Hepatocyte (in vitro differentiated cells): ENCODE data around the gene CXCR5. TPM values are rescaled to one million over a fixed set of nuclear protein-coding genes. Genes with fewer than 3 reads are reported as not detected.
A peak's percentile ranks its signal among the peaks of the same experiment; 100 is the strongest.

Experiments
- DNase-seq: peaks from one replicate; pipeline ENCODE4 v3.0.0-alpha.2; 2016; ENCODE audit warnings: low spot score
- H2AFZ ChIP-seq: fragments of 200-600 bp; sonication (generic); 2 replicates; pipeline ENCODE4 v1.6.0; 2016; ENCODE audit warnings: antibody characterized with exemption, mild to moderate bottlenecking
- H3K27ac ChIP-seq: fragments of 200-600 bp; sonication (generic); 2 replicates; pipeline ENCODE4 v1.5.1; 2016; ENCODE audit warnings: mild to moderate bottlenecking
- H3K27me3 ChIP-seq: fragments of 200-600 bp; sonication (generic); 2 replicates; pipeline ENCODE4 v1.6.1; 2016
- H3K36me3 ChIP-seq: fragments of 200-600 bp; sonication (generic); replicated peaks from 2 replicates; pipeline ENCODE4 v1.5.1; 2016; ENCODE audit warnings: low read depth; ENCODE audit not compliant: insufficient read depth
- H3K4me1 ChIP-seq: fragments of 200-600 bp; sonication (generic); 2 replicates; pipeline ENCODE4 v1.5.1; 2016; ENCODE audit warnings: mild to moderate bottlenecking, moderate library complexity; ENCODE audit not compliant: insufficient read depth
- H3K4me2 ChIP-seq: fragments of 200-600 bp; sonication (generic); 2 replicates; pipeline ENCODE4 v1.6.0; 2016
- H3K4me3 ChIP-seq: fragments of 200-600 bp; sonication (generic); 2 replicates; pipeline ENCODE4 v1.5.1; 2016; ENCODE audit warnings: mild to moderate bottlenecking
- H3K79me2 ChIP-seq: fragments of 200-600 bp; sonication (generic); 2 replicates; pipeline ENCODE4 v1.6.0; 2017; ENCODE audit warnings: mild to moderate bottlenecking
- H3K9me2 ChIP-seq: fragments of 200-600 bp; sonication (generic); replicated peaks from 2 replicates; pipeline ENCODE4 v1.6.0; 2017; ENCODE audit warnings: mild to moderate bottlenecking; ENCODE audit not compliant: insufficient read depth
- H3K9me3 ChIP-seq: fragments of 200-600 bp; sonication (generic); 2 replicates; pipeline ENCODE4 v1.5.1; 2016; ENCODE audit warnings: low read depth, mild to moderate bottlenecking
- H4K20me1 ChIP-seq: fragments of 200-600 bp; sonication (generic); 2 replicates; pipeline ENCODE4 v1.6.0; 2016; ENCODE audit warnings: mild to moderate bottlenecking; ENCODE audit not compliant: insufficient read depth, poor library complexity, severe bottlenecking
- CTCF ChIP-seq: fragments of 200-600 bp; sonication (generic); IDR thresholded peaks from 2 replicates; pipeline ENCODE4 v1.5.1; 2016; ENCODE audit warnings: antibody characterized with exemption, mild to moderate bottlenecking; ENCODE audit not compliant: poor library complexity
- EZH2 ChIP-seq: fragments of 200-600 bp; sonication (generic); IDR thresholded peaks from 2 replicates; pipeline ENCODE4 v1.6.1; 2016; ENCODE audit warnings: antibody characterized with exemption, mild to moderate bottlenecking, borderline replicate concordance
- EZH2phosphoT487 ChIP-seq: fragments of 200-600 bp; sonication (generic); IDR thresholded peaks from one replicate; pipeline ENCODE4 v1.6.1; 2018; ENCODE audit warnings: antibody characterized with exemption, mild to moderate bottlenecking, low read depth, moderate library complexity; ENCODE audit not compliant: unreplicated experiment, severe bottlenecking
- WGBS: methylation state at CpG from one replicate; pipeline ENCODE4 v1.1.6; 2016; ENCODE audit warnings: low lambda C conversion rate; ENCODE audit errors: missing lambda C conversion rate; 5-methylcytosine and 5-hydroxymethylcytosine counted together
- polyA plus RNA-seq: library from polyadenylated mRNA; unstranded; fragments of >200 nt; fragmentation: Nextera tagmentation; extraction: Ambion mirVana; gene quantifications from 2 replicates; pipeline ENCODE4 v1.2.1, GENCODE V29; 2016
- total RNA-seq: library from RNA; depleted of rRNA; stranded (reverse); fragments of >200 nt; gene quantifications from 2 replicates; pipeline ENCODE4 v1.2.3, GENCODE V29; 2014

CXCR5 gene
- total and polyA plus RNA-seq, 2 experiments from 2014 or later, result 0.11 TPM; not detected in 1

DNA sequence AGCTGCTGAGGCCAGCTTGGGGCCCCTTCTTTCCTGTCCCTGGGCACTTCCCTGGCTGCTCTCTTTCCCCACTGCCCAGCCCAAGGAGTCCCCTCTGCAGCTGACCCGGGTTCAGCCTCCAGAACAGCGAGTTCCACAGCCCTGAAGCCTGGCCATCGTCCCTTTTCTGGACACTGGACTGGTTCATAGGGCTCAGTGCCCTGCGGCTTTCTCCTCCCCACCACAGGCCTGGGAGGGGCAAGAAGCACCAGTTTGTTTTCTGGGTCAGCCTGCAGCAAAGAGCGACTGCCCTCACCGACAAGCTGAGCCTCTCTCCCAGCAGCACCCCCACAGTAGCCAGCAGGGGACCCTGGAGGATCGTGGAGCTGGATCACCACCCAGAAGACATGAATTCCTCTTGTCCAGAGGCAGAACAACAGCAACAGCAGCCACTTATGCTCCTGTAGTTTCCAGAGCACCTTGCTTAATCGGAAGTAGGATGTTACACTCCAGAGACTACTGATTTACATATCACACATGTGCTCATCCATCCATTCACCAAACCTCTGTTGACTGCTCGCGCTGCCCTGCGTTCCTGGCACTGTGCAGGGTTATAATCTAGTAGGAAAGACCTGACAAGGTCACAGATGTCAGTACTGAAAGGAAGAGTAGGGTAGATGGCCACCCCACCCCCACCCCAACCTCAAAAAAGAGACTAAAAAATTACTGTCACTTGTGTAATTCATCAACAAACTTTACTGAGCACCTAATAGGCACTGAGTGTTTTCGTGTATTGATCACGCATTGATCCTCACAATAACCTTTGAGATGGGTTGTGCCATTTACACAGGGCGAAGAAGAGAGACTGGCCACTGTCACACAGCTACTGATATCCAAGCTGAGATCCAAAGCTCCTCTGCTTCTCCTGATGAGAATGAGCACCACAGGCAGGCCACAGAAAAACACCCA, 13.0 kb upstream of the CXCR5 start:
- peak overlapping the region; percentile 36 for H2AFZ ChIP-seq

DNA sequence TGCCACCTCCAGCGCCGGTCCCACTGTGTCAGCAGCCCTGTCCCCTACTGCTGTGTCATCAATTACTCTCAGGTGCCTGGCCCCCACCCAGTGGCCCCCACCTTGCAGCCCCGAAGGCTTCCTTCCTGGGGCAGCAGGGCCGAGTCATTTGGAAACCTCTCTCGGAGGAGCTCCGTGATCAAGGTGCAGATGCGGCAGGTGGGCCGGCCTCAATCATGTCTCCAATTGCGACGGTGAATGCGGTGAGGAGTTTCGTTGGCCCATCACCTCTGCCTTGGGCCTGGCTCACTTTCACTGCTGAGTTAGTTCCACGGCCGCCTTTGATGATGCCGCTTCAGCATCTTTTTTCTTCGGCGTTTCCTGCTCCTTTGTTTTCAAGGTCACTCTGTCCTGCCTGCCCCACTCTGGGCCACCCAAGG, 11.3 kb upstream of the CXCR5 start:
- Histone ChIP-seq H3K4me2 (no peak overlapping the region), H3K9me3 (no peaks in the 10 kb centered on the region), H2AFZ (no peak overlapping the region), H3K27me3 (no peaks in the 10 kb centered on the region), H3K4me3 (no peak overlapping the region), H3K27ac (no peak overlapping the region), H4K20me1 (no peaks in the 10 kb centered on the region), H3K4me1 (peaks cover 12% of the 10 kb centered on the region), H3K79me2 (no peaks in the 10 kb centered on the region), H3K9me2 (no peaks in the 10 kb centered on the region), H3K36me3 (no peaks in the 10 kb centered on the region)
- WGBS, result 92% methylated on average over 17 of the region's 17 CpGs
- no peak for DNase-seq
- TF ChIP-seq EZH2phosphoT487 (no peak), CTCF (no peak), EZH2 (no peak)

More for the DNA sequence above, 13.0 kb upstream of the CXCR5 start:
- H3K9me2 ChIP-seq, result no peaks in the 10 kb centered on the region
- H3K4me1 ChIP-seq, result peaks cover 12% of the 10 kb centered on the region
- H3K27me3 ChIP-seq, result no peaks in the 10 kb centered on the region
- H4K20me1 ChIP-seq, result no peaks in the 10 kb centered on the region
- peak overlapping the region; percentile 91 for H3K27ac ChIP-seq
- no peak for DNase-seq
- no peak overlapping the region for H3K4me3 ChIP-seq
- TF ChIP-seq CTCF, result peak; percentile 13
- TF ChIP-seq EZH2, result no peak
- no peaks in the 10 kb centered on the region for H3K9me3 ChIP-seq
- no peaks in the 10 kb centered on the region for H3K36me3 ChIP-seq
- 60% methylated on average over 14 of the region's 14 CpGs for WGBS
- no peaks in the 10 kb centered on the region for H3K79me2 ChIP-seq
- peak overlapping the region; percentile 56 for H3K4me2 ChIP-seq

DNA sequence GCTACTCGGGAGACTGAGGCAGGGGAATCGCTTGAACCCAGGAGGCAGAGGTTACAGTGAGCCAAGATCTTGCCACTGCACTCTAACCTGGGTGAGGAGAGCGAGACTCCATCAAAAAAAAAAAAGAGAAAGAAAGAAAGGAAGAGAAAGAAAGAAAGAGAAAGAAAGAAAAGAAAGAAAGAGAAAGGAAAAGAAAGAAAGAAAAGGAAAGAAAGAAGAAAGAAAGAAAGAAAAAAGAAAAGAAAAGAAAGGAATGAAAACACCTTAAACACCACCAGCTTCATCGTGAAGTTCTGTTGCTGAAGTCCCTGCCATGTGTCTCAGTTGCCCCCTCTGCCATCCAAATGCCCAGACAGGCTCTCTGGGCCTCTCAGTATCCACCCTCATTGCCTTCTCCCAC, 9.9 kb upstream of the CXCR5 start:
- Histone ChIP-seq H2AFZ (no peak overlapping the region), H3K79me2 (no peaks in the 10 kb centered on the region), H4K20me1 (no peaks in the 10 kb centered on the region), H3K9me2 (no peaks in the 10 kb centered on the region), H3K27ac (no peak overlapping the region), H3K9me3 (no peaks in the 10 kb centered on the region), H3K36me3 (no peaks in the 10 kb centered on the region), H3K4me1 (peaks cover 12% of the 10 kb centered on the region), H3K4me2 (no peak overlapping the region), H3K27me3 (no peaks in the 10 kb centered on the region), H3K4me3 (no peak overlapping the region)
- TF ChIP-seq CTCF (no peak), EZH2 (no peak), EZH2phosphoT487 (no peak)
- DNase-seq, result no peak
- WGBS, result 81% methylated on average over 4 of the region's 4 CpGs
